ENCODE data around the gene ADAMTS12. TPM values are rescaled to one million over a fixed set of nuclear protein-coding genes. Genes with fewer than 3 reads are reported as not detected.

ADAMTS12 gene
- total RNA-seq, 1 experiment from 2014 or later, result 6.2 TPM

DNA sequence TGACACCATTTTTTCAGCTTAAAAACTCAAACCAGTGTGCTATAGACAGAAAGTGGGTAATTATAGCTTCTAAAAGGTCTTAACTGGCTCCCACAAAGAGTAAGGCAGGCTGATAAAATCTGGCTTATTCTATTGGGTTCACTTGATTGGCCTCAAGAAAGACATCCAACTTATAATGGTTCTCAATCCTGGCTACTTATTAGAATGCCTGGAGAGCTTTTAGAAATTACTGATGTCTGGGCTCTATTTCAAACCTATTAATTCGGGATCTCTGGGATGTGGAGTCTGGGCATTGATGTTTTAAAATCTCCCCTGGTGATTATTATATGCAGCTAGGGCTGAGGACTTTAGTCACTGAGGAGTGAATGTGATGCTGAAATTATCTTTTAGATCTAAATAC lies 263.0 kb downstream of the ADAMTS12 start:
- Histone ChIP-seq H3K27me3 (ENCODE audit: insufficient read depth, low read length) (no peaks in the 10 kb centered on the region), H3K4ac (ENCODE audit: low read depth, low read length) (no peak overlapping the region), H2AFZ (ENCODE audit: low read length) (no peak overlapping the region), H3K14ac (ENCODE audit: insufficient read depth, low read length) (no peak overlapping the region), H2BK20ac (ENCODE audit: low read depth, low read length, poor library complexity, severe bottlenecking) (no peak overlapping the region), H3K4me1 (ENCODE audit: insufficient read depth, low read length) (no peaks in the 10 kb centered on the region), H4K8ac (replicated peaks; ENCODE audit: insufficient read length, low read depth, low read length) (no peak overlapping the region), H4K91ac (ENCODE audit: insufficient read length, low read depth, low read length) (no peak overlapping the region), H3K4me2 (ENCODE audit: insufficient read depth, insufficient read length, low read length) (no peak overlapping the region), H4K5ac (ENCODE audit: insufficient read length, low read depth, low read length) (no peak overlapping the region), H2BK15ac (ENCODE audit: low read depth, low read length) (no peak overlapping the region), H2AK5ac (ENCODE audit: insufficient read length, low read length) (no peak overlapping the region), H3K79me2 (ENCODE audit: insufficient read depth, low read length) (no peaks in the 10 kb centered on the region), H3K18ac (ENCODE audit: insufficient read length, low read depth, low read length) (no peak overlapping the region), H2BK120ac (ENCODE audit: low read depth, low read length, poor library complexity, severe bottlenecking) (no peak overlapping the region), H3K56ac (ENCODE audit: insufficient read length, low read depth, low read length) (no peak overlapping the region), H3T11ph (ENCODE audit: low read length) (no peak overlapping the region), H3K79me1 (ENCODE audit: insufficient read depth, low read depth, low read length, poor library complexity, severe bottlenecking) (no peaks in the 10 kb centered on the region), H3K23me2 (ENCODE audit: insufficient read length, low read depth, low read length, poor library complexity, severe bottlenecking) (peaks cover 2% of the 10 kb centered on the region), H3K9ac (ENCODE audit: extremely low read depth, insufficient read length, low read length) (no peak overlapping the region), H4K20me1 (ENCODE audit: control insufficient read depth, insufficient read depth, insufficient read length) (no peaks in the 10 kb centered on the region), H2BK12ac (ENCODE audit: insufficient read length, low read depth, low read length) (no peak overlapping the region), H3K23ac (ENCODE audit: insufficient read length, low read depth, low read length) (no peak overlapping the region), H2BK5ac (ENCODE audit: insufficient read length, low read length) (no peak overlapping the region), H3K9me3 (ENCODE audit: control insufficient read depth, low read depth, low read length) (no peaks in the 10 kb centered on the region), H3K27ac (ENCODE audit: insufficient read length, low read depth, low read length) (no peak overlapping the region)
- no peak for DNase-seq
- WGBS (ENCODE audit: extremely low coverage, insufficient read length, low lambda C conversion rate), result no CpG with 5 or more reads among the region's 1 CpG
- TF ChIP-seq, protein P1, sequence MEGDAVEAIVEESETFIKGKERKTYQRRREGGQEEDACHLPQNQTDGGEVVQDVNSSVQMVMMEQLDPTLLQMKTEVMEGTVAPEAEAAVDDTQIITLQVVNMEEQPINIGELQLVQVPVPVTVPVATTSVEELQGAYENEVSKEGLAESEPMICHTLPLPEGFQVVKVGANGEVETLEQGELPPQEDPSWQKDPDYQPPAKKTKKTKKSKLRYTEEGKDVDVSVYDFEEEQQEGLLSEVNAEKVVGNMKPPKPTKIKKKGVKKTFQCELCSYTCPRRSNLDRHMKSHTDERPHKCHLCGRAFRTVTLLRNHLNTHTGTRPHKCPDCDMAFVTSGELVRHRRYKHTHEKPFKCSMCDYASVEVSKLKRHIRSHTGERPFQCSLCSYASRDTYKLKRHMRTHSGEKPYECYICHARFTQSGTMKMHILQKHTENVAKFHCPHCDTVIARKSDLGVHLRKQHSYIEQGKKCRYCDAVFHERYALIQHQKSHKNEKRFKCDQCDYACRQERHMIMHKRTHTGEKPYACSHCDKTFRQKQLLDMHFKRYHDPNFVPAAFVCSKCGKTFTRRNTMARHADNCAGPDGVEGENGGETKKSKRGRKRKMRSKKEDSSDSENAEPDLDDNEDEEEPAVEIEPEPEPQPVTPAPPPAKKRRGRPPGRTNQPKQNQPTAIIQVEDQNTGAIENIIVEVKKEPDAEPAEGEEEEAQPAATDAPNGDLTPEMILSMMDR (conservative IDR thresholded peaks at IDR 0.05), result no peak
- Mint-ChIP-seq H3K27me3 (ENCODE audit: low read depth) (peaks cover 3% of the 10 kb centered on the region; the same call in 1 of the 2 replicates), H3K9me3 (no peaks in the 10 kb centered on the region), H3K36me3 (ENCODE audit: insufficient read depth in 1 of 3, low read depth in 3 of 3) (no peaks in the 10 kb centered on the region; a peak in 1 of 7 replicates), H3K4me3 (no peak overlapping the region), H3K27ac (no peak overlapping the region), H3K4me1 (peaks cover 0 to 6% of the 10 kb centered on the region in 2 experiments; a peak in 3 of 4 replicates)

Measured in H9 (cell line).